Transverse colon (tissue), 4 donors: Measurements from ENCODE around the gene SMIM28.

ENCODE experiments used
- POLR2AphosphoS5 ChIP-seq, 3 donors: sonication (generic); formaldehyde crosslinking; IDR thresholded peaks; one replicate each; pipeline ENCODE4 v1.6.1; 2016; ENCODE audit warnings: antibody characterized with exemption in 3 of 3
- TF ChIP-seq, protein P1 (sequence below), 5 experiments: fragments of 200-600 bp in 3 of 5; fragments of 450-650 bp in 2 of 5; sonication (generic) in 3 of 5; IDR thresholded peaks; 1 replicate in 2 of 5; 2 replicates in 3 of 5; pipeline ENCODE4 v1.5.1; 2016 to 2017; ENCODE audit warnings: antibody characterized with exemption in 5 of 5, inconsistent platforms in 3 of 5, mild to moderate bottlenecking in 2 of 5, moderate library complexity in 1 of 5

DNA sequence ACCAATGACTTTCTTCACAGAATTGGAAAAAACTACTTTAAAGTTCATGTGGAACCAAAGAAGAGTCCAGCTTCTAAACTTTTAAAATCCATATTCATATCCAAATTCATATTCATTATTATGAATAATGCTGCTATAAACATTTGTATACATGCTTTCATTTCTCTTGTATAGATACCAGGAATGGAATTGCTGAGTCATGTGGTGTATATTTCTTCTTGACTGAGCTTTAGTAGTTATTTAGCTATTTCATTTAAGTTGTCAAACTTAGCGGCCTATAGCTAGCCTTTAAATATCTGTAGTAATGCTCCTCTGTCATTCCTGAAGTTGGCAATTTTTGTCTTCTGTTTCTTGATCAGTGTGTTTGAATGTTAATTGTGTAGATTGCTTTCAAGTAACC, 19.8 kb upstream of the SMIM28 start:
- TF ChIP-seq, protein P1, sequence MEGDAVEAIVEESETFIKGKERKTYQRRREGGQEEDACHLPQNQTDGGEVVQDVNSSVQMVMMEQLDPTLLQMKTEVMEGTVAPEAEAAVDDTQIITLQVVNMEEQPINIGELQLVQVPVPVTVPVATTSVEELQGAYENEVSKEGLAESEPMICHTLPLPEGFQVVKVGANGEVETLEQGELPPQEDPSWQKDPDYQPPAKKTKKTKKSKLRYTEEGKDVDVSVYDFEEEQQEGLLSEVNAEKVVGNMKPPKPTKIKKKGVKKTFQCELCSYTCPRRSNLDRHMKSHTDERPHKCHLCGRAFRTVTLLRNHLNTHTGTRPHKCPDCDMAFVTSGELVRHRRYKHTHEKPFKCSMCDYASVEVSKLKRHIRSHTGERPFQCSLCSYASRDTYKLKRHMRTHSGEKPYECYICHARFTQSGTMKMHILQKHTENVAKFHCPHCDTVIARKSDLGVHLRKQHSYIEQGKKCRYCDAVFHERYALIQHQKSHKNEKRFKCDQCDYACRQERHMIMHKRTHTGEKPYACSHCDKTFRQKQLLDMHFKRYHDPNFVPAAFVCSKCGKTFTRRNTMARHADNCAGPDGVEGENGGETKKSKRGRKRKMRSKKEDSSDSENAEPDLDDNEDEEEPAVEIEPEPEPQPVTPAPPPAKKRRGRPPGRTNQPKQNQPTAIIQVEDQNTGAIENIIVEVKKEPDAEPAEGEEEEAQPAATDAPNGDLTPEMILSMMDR (IDR thresholded peaks at IDR 0.05) = no peak
- no peak for TF ChIP-seq POLR2AphosphoS5 (IDR thresholded peaks at IDR 0.05)
